Measurements from ENCODE around the gene ZNF101.
"Not testable (repeated sequence)": the region's sequence is repeated elsewhere in the genome, so short reads cannot be mapped to it uniquely, and the experiment has no call there.

The ZNF101 gene

GRCh38 chr19:19677579-19677978 is 8.9 kb downstream of the ZNF101 start:
- CTCF ChIA-PET, result no interaction called here
- TF ChIP-seq CTCF (conservative IDR thresholded peaks at IDR 0.05; ENCODE audit: low read depth), result no peak
- DNase-seq (ENCODE audit: low spot score), result no peak
- POLR2A ChIA-PET (ENCODE audit: low non-redundant PET), result no interaction called here
- no peak overlapping the region for H3K27ac ChIP-seq

- ChIA-PET POLR2A (ENCODE audit: low non-redundant PET) (no interaction called here), CTCF (no interaction called here)
- no peak overlapping the region for H3K27ac ChIP-seq
- DNase-seq (ENCODE audit: low spot score), result no peak
- no peak for TF ChIP-seq CTCF (conservative IDR thresholded peaks at IDR 0.05; ENCODE audit: low read depth)
Observed at GRCh38 chr19:19679176-19680073, 10.8 kb downstream of the ZNF101 start.

- POLR2A ChIA-PET (ENCODE audit: low non-redundant PET); DNase-seq (ENCODE audit: low spot score); H3K27ac ChIP-seq: not testable (repeated sequence)
- CTCF ChIA-PET, result interaction anchor here (0.6 kb wide), 1 partner anchor 28 kb away, joined by 3 read pairs; no protein-coding TSS in a partner anchor
Observed at GRCh38 chr19:19686119-19686518, 17.5 kb downstream of the ZNF101 start.

- no peak overlapping the region for H3K27ac ChIP-seq
- CTCF ChIA-PET, result no interaction called here
- TF ChIP-seq CTCF (conservative IDR thresholded peaks at IDR 0.05; ENCODE audit: low read depth), result no peak
- POLR2A ChIA-PET (ENCODE audit: low non-redundant PET), result no interaction called here
- DNase-seq (ENCODE audit: low spot score), result no peak
Observed at GRCh38 chr19:19686580-19686979, 17.9 kb downstream of the ZNF101 start.

GRCh38 chr19:19687090-19687489 is 18.5 kb downstream of the ZNF101 start:
- H3K27ac ChIP-seq, result no peak overlapping the region
- POLR2A ChIA-PET (ENCODE audit: low non-redundant PET), result no interaction called here
- no peak for TF ChIP-seq CTCF (conservative IDR thresholded peaks at IDR 0.05; ENCODE audit: low read depth)
- CTCF ChIA-PET, result no interaction called here
- DNase-seq (ENCODE audit: low spot score), result no peak

- H3K27ac ChIP-seq; CTCF ChIA-PET; DNase-seq (ENCODE audit: low spot score); POLR2A ChIA-PET (ENCODE audit: low non-redundant PET): not testable (repeated sequence)
Observed at GRCh38 chr19:19689023-19689422, 20.4 kb downstream of the ZNF101 start.

- CTCF ChIA-PET, result no interaction called here
- H3K27ac ChIP-seq, result no peak overlapping the region
- POLR2A ChIA-PET (ENCODE audit: low non-redundant PET), result no interaction called here
- DNase-seq (ENCODE audit: low spot score), result no peak
- no peak for TF ChIP-seq CTCF (conservative IDR thresholded peaks at IDR 0.05; ENCODE audit: low read depth)
Observed at GRCh38 chr19:19691683-19692082, 23.0 kb downstream of the ZNF101 start.
